Heart right ventricle (tissue), 16 donors: Measurements from ENCODE around the gene RNF225. TPM values are rescaled to one million over a fixed set of nuclear protein-coding genes. Genes with fewer than 3 reads are reported as not detected.

Source experiments
- ATAC-seq, 8 donors: fragments of 200-7000 bp; cut with Tn5 transposase; one replicate each; pipeline ENCODE4 v1.9.1; 2020; ENCODE audit warnings: mild to moderate bottlenecking in 8 of 8, moderate library complexity in 8 of 8, moderate number of reproducible peaks in 1 of 8
- DNase-seq, 2 donors: peaks; one replicate each; pipeline ENCODE4 v3.0.0-alpha.2; 2020
- H3K27ac ChIP-seq, 10 donors: fragments of 200-600 bp; sonication (generic) in 2 of 10; one replicate each; pipeline versions ENCODE4 v1.5.0 to v1.8.0; 2020 to 2022; ENCODE audit warnings: mild to moderate bottlenecking in 3 of 10
- H3K27me3 ChIP-seq, 7 donors: fragments of 200-600 bp; one replicate each; pipeline ENCODE4 v1.8.0; 2021 to 2022; ENCODE audit warnings: mild to moderate bottlenecking in 2 of 7
- H3K36me3 ChIP-seq, 9 donors: fragments of 200-600 bp; sonication (generic) in 1 of 9; one replicate each; pipeline versions ENCODE4 v1.5.0 to v1.8.0; 2020 to 2022; ENCODE audit warnings: mild to moderate bottlenecking in 2 of 9
- H3K4me1 ChIP-seq, 9 donors: fragments of 200-600 bp; sonication (generic) in 1 of 9; one replicate each; pipeline versions ENCODE4 v1.5.0 to v1.8.0; 2020 to 2022; ENCODE audit warnings: mild to moderate bottlenecking in 4 of 9
- H3K4me3 ChIP-seq, 10 donors: fragments of 200-600 bp; sonication (generic) in 2 of 10; one replicate each; pipeline versions ENCODE4 v1.5.0 to v1.8.0; 2020 to 2022; ENCODE audit warnings: mild to moderate bottlenecking in 7 of 10, moderate library complexity in 2 of 10
- H3K9me3 ChIP-seq, 11 donors: fragments of 200-600 bp in 10 of 11; sonication (generic) in 2 of 11; one replicate each; pipeline versions ENCODE4 v1.5.0 to v1.8.0; 2013 to 2022; ENCODE audit warnings: mild to moderate bottlenecking in 2 of 11, control low read depth in 1 of 11, moderate library complexity in 1 of 11
- CTCF ChIP-seq, 9 donors: fragments of 200-600 bp; sonication (generic) in 2 of 9; IDR thresholded peaks; one replicate each; pipeline versions ENCODE4 v1.5.0 to v1.8.0; 2021 to 2022; ENCODE audit warnings: antibody characterized with exemption in 9 of 9, mild to moderate bottlenecking in 5 of 9, moderate library complexity in 1 of 9
- WGBS, 2 donors: extraction: QIAGEN DNeasy Blood & Tissue Kit; methylation state at CpG; one replicate each; pipeline ENCODE4 v1.1.7; 2013; ENCODE audit warnings: inconsistent platforms in 1 of 2; 5-methylcytosine and 5-hydroxymethylcytosine counted together
- intact Hi-C, 10 donors: fragments of 100-400 bp; cut with DNase I; formaldehyde crosslinking; loops; one replicate each; pipeline versions ENCODE4 v1.11.1 to v1.14.2; 2022
- polyA plus RNA-seq, 2 donors: library from polyadenylated mRNA; stranded (reverse); fragments of 200-250 nt; gene quantifications; one replicate each; pipeline ENCODE4 v1.2.3, GENCODE V29; 2013
- total RNA-seq, 10 donors: library from RNA; stranded (reverse); fragmentation: NEBNext Ultra II Directional in 3 of 10; extraction: Animal tissue kit (Norgen Biotek cat#: 25700) in 3 of 10; gene quantifications; one replicate each; pipeline versions ENCODE4 v1.2.1 to v1.2.4, GENCODE V29; 2021 to 2023
- donor health status: Arrhythmogenic right ventricular cardiomyopathy.
- donor health status: ischemic (EF 13 %, LVEDD 7.1; RV severe dilation, severe dysfunction).
- donor health status: healthy with polysubstance abuse.
- donor health status: DM: no; HTN: yes; CAD: no.
- donor health status: DM: no; HTN: no; CAD: no.
- donor health status: ischemic (EF 25% LVEDD 6.9; RV normal size, moderate dysfunction).
- donor health status: ischemic (EF 25% LVEDD 5.7; RV mildly dilated, moderate dysfunction).
- donor health status: healthy.
- donor health status: DM: yes; HTN: yes; CAD: no.
- donor health status: Ischemic cardiomyopathy.
- donor health status: ischemic (EF 35%, LVEDD 5.7; RV mildly dilated, moderate dysfunction).
- donor health status: nonischemic (EF 11% LVEDD 7.7; RV severe dilation, severe dysfunction).
- donor health status: DM: yes; HTN: yes; CAD: no.
- donor health status: PGD.
- donor health status: ischemic (EF 29% LVEDD 5.4; RV normal size, mild dysfunction).
- donor health status: nonischemic (EF 23%, LVEDD 6.1; RV moderate dilation, normal function).

The RNF225 gene
- total and polyA plus RNA-seq, 12 donors = not detected

GRCh38 chr19:58350001-58350861, 45.2 kb upstream of the RNF225 start:
- DNase-seq (no peak), ATAC-seq (peak in 2 of 8 donors; percentile 32 to 45)
- peaks cover 4 to 32% (median 18%) of the 10 kb centered on the region in 9 donors for H3K4me1 ChIP-seq
- peak in 3 of 9 donors; percentile 21 to 32 (median 22) for TF ChIP-seq CTCF (IDR thresholded peaks at IDR 0.05)
- H3K27ac ChIP-seq = no peak overlapping the region
- WGBS, 2 donors = 7 to 14% methylated on average over 80 to 84 of the region's 84 CpGs
- H3K36me3 ChIP-seq = peaks cover 0 to 4% (median 0%) of the 10 kb centered on the region in 9 donors
- peaks cover 6 to 91% (median 64%) of the 10 kb centered on the region in 7 donors for H3K27me3 ChIP-seq
- H3K4me3 ChIP-seq = peak overlapping the region in 9 of 10 donors; percentile 15 to 48 (median 27)
- no peaks in the 10 kb centered on the region for H3K9me3 ChIP-seq
- intact Hi-C loops = no loop called here

- ATAC-seq (no peak), DNase-seq (no peak)
- Histone ChIP-seq H3K36me3 (peaks cover 0 to 4% (median 0%) of the 10 kb centered on the region in 9 donors), H3K4me3 (peak overlapping the region in 5 of 10 donors; percentile 16 to 48 (median 27)), H3K9me3 (no peaks in the 10 kb centered on the region), H3K4me1 (peaks cover 4 to 36% (median 23%) of the 10 kb centered on the region in 9 donors), H3K27me3 (peaks cover 6 to 87% (median 63%) of the 10 kb centered on the region in 7 donors), H3K27ac (no peak overlapping the region)
- intact Hi-C loops = no loop called here
- WGBS, 2 donors = 56 to 60% methylated on average over 34 of the region's 34 CpGs
- no peak for TF ChIP-seq CTCF (IDR thresholded peaks at IDR 0.05)
Observed at GRCh38 chr19:58350871-58351557, 44.4 kb upstream of the RNF225 start.

- Histone ChIP-seq H3K4me1 (peaks cover 8 to 41% (median 28%) of the 10 kb centered on the region in 9 donors), H3K27ac (no peak overlapping the region), H3K36me3 (peaks cover 0 to 4% (median 0%) of the 10 kb centered on the region in 9 donors), H3K4me3 (no peak overlapping the region), H3K27me3 (peaks cover 6 to 85% (median 65%) of the 10 kb centered on the region in 7 donors), H3K9me3 (no peaks in the 10 kb centered on the region)
- 85% methylated on average over 9 of the region's 9 CpGs for WGBS, 2 donors
- DNase-seq (no peak), ATAC-seq (no peak)
- intact Hi-C loops = no loop called here
- no peak for TF ChIP-seq CTCF (IDR thresholded peaks at IDR 0.05)
Observed at GRCh38 chr19:58351558-58351878, 43.9 kb upstream of the RNF225 start.

GRCh38 chr19:58351990-58352755, 43.3 kb upstream of the RNF225 start:
- ATAC-seq = no peak
- Histone ChIP-seq H3K36me3 (peaks cover 0 to 4% (median 0%) of the 10 kb centered on the region in 9 donors), H3K4me3 (no peak overlapping the region), H3K27ac (no peak overlapping the region), H3K27me3 (peaks cover 6 to 85% (median 68%) of the 10 kb centered on the region in 7 donors), H3K9me3 (no peaks in the 10 kb centered on the region), H3K4me1 (peaks cover 8 to 43% (median 35%) of the 10 kb centered on the region in 9 donors)
- no peak for TF ChIP-seq CTCF (IDR thresholded peaks at IDR 0.05)
- intact Hi-C loops = no loop called here
- 84 to 85% methylated on average over 23 of the region's 23 CpGs for WGBS, 2 donors
- DNase-seq = no peak
